ENCODE data around the gene GABRB3.

DNA sequence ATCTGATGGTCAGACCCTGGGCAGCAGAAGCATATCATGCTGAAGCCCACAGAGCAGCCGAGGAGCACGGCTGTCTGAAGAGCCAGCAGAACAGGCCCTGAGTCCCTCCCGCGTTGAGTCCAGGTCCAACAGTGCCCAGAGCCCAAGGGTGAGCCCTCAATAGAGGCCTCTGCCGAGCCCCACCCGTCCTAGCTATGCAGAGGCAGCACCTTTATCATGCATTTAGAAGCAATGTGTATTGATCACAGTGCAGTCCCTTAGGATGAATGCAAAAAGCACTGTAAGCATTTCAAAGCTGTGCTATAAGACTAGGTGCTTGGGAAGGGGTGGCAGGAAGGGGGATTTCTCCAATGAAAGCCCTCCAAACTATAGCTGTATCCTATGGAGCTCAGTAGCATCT, 208.5 kb downstream of the GABRB3 start:
- TF ChIP-seq, protein P1, sequence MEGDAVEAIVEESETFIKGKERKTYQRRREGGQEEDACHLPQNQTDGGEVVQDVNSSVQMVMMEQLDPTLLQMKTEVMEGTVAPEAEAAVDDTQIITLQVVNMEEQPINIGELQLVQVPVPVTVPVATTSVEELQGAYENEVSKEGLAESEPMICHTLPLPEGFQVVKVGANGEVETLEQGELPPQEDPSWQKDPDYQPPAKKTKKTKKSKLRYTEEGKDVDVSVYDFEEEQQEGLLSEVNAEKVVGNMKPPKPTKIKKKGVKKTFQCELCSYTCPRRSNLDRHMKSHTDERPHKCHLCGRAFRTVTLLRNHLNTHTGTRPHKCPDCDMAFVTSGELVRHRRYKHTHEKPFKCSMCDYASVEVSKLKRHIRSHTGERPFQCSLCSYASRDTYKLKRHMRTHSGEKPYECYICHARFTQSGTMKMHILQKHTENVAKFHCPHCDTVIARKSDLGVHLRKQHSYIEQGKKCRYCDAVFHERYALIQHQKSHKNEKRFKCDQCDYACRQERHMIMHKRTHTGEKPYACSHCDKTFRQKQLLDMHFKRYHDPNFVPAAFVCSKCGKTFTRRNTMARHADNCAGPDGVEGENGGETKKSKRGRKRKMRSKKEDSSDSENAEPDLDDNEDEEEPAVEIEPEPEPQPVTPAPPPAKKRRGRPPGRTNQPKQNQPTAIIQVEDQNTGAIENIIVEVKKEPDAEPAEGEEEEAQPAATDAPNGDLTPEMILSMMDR (conservative IDR thresholded peaks at IDR 0.05 in 1 of 2, IDR thresholded peaks at IDR 0.05 in 1 of 2; ENCODE audit: extremely low read depth in 1 of 2, insufficient read depth in 1 of 2, low read depth in 1 of 2, low read length in 2 of 2): no peak
- TF ChIP-seq EZH2 (IDR thresholded peaks at IDR 0.05; ENCODE audit: borderline replicate concordance, low read length): no peak
